HG03139 (cell line): ENCODE data around the gene WDR62.

Experiments
- ATAC-seq: cut with Tn5 transposase; IDR thresholded peaks from one replicate; pipeline ENCODE4 v1.9.1; 2021; ENCODE audit not compliant: unreplicated experiment

WDR62 gene

GRCh38 chr19:36054733-36055686 is at the start of gene WDR62:
Gene WDR62 (plus strand): TSS chr19:36054897. CDS start chr19:36054972, 75 bp downstream.
- peak; percentile 64 for ATAC-seq

GRCh38 chr19:36006955-36007354 is 47.7 kb upstream of the WDR62 start:
- no peak for ATAC-seq

GRCh38 chr19:36008336-36008978 is 46.2 kb upstream of the WDR62 start, which contains the start of gene SYNE4:
Gene SYNE4 (minus strand): TSS chr19:36008813. CDS start chr19:36008681, 132 bp downstream.
- ATAC-seq, result no peak

- ATAC-seq, result no peak
These were observed 45.5 kb upstream of the WDR62 start for GRCh38 chr19:36009220-36009619.

GRCh38 chr19:36009633-36010379 is 44.9 kb upstream of the WDR62 start:
- ATAC-seq, result no peak

- no peak for ATAC-seq
These were observed 44.3 kb upstream of the WDR62 start for GRCh38 chr19:36010402-36010801.

GRCh38 chr19:36013280-36014011 is 41.3 kb upstream of the WDR62 start:
- no peak for ATAC-seq

- ATAC-seq, result peak; percentile 95
These were observed 40.4 kb upstream of the WDR62 start, which contains the start of gene ALKBH6 for GRCh38 chr19:36014012-36014924. Gene ALKBH6 (minus strand): TSS chr19:36014213. CDS start chr19:36013397, 816 bp downstream.

- ATAC-seq, result no peak
These were observed 35.5 kb upstream of the WDR62 start for GRCh38 chr19:36019061-36019670.

- no peak for ATAC-seq
These were observed 31.3 kb upstream of the WDR62 start for GRCh38 chr19:36023432-36023831.

- ATAC-seq, result no peak
These were observed 29.2 kb upstream of the WDR62 start for GRCh38 chr19:36025541-36025940.

- ATAC-seq, result no peak
These were observed 28.4 kb upstream of the WDR62 start for GRCh38 chr19:36026091-36026876.

- no peak for ATAC-seq
These were observed 27.0 kb upstream of the WDR62 start for GRCh38 chr19:36027696-36028095.

- no peak for ATAC-seq
These were observed 26.2 kb upstream of the WDR62 start for GRCh38 chr19:36028313-36029041.

GRCh38 chr19:36030264-36031148 is 24.2 kb upstream of the WDR62 start:
- no peak for ATAC-seq

GRCh38 chr19:36031308-36031707 is 23.4 kb upstream of the WDR62 start:
- ATAC-seq, result no peak
